Type B pancreatic cell (in vitro differentiated cells): Measurements from ENCODE around the gene DDHD1. TPM values are rescaled to one million over a fixed set of nuclear protein-coding genes. Genes with fewer than 3 reads are reported as not detected.
"Not testable (repeated sequence)": the region's sequence is repeated elsewhere in the genome, so short reads cannot be mapped to it uniquely, and the experiment has no call there.

Experiments
- DNase-seq: peaks from one replicate; pipeline ENCODE4 v3.0.0; 2021; ENCODE audit warnings: mixed read lengths; ENCODE audit not compliant: unreplicated experiment; ENCODE audit errors: extremely low spot score
- H3K27ac Mint-ChIP-seq: 2 replicates; pipeline ENCODE4 v1.8.0; 2021; ENCODE audit warnings: mild to moderate bottlenecking, mixed read lengths
- H3K27me3 Mint-ChIP-seq: 2 replicates; pipeline ENCODE4 v1.8.0; 2021; ENCODE audit warnings: mixed read lengths
- H3K36me3 Mint-ChIP-seq: 2 replicates; pipeline ENCODE4 v1.8.0; 2021; ENCODE audit warnings: mixed read lengths
- H3K4me1 Mint-ChIP-seq: one replicate; pipeline ENCODE4 v1.8.0; 2021; ENCODE audit warnings: mixed read lengths; ENCODE audit not compliant: unreplicated experiment
- H3K4me3 Mint-ChIP-seq: 2 replicates; pipeline ENCODE4 v1.8.0; 2021; ENCODE audit warnings: mild to moderate bottlenecking, mixed read lengths
- H3K9me3 Mint-ChIP-seq: 2 replicates; pipeline ENCODE4 v1.8.0; 2021; ENCODE audit warnings: mixed read lengths
- total RNA-seq: library from RNA; stranded (reverse); gene quantifications from 2 replicates; pipeline ENCODE4 v1.2.1, GENCODE V29; 2021; ENCODE audit warnings: low replicate concordance
- TF ChIP-seq, protein P1 (sequence below): fragments of 200-600 bp; sonication (generic); conservative IDR thresholded peaks from 2 replicates; pipeline ENCODE4 v1.5.0; 2021; ENCODE audit warnings: antibody characterized with exemption, mild to moderate bottlenecking

The DDHD1 gene
- total RNA-seq, 1 donor from 2014 or later = 19.1 TPM

DNA sequence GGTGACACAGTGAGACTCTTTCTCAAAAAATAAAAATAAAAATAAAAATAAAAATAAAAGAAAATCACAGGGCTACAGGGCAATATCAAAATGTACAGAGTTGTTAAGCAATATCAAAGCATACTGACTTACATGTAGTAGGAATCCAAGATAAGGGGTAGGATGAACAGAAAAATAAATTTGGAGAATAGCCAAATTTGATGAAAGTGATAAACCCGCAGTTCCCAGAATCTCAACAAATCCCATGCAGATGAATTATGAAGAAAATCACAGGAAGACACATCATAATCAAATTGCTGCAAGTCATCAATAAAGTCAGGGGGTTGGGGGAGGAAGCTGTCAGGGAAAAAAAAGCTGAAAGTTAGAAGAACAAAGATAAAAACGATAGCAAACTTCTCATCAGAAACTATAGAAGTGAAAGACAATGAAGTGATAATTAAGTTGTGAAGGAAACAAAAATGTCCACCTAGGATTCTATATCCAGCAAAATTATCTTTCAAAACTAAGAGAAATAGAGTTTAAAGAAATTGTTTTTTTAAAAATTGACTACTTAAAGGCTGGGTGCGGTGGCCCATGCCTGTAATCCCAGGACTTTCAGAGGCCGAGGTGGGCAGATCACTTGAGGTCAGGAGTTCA, 15.4 kb downstream of the DDHD1 start:
- no peak overlapping the region for H3K27ac Mint-ChIP-seq
- no peaks in the 10 kb centered on the region for H3K4me1 Mint-ChIP-seq
- peaks cover 7% of the 10 kb centered on the region for H3K9me3 Mint-ChIP-seq
- no peak overlapping the region for H3K4me3 Mint-ChIP-seq
- no peaks in the 10 kb centered on the region for H3K27me3 Mint-ChIP-seq
- H3K36me3 Mint-ChIP-seq = peaks cover 38% of the 10 kb centered on the region
- no peak for DNase-seq
- TF ChIP-seq, protein P1, sequence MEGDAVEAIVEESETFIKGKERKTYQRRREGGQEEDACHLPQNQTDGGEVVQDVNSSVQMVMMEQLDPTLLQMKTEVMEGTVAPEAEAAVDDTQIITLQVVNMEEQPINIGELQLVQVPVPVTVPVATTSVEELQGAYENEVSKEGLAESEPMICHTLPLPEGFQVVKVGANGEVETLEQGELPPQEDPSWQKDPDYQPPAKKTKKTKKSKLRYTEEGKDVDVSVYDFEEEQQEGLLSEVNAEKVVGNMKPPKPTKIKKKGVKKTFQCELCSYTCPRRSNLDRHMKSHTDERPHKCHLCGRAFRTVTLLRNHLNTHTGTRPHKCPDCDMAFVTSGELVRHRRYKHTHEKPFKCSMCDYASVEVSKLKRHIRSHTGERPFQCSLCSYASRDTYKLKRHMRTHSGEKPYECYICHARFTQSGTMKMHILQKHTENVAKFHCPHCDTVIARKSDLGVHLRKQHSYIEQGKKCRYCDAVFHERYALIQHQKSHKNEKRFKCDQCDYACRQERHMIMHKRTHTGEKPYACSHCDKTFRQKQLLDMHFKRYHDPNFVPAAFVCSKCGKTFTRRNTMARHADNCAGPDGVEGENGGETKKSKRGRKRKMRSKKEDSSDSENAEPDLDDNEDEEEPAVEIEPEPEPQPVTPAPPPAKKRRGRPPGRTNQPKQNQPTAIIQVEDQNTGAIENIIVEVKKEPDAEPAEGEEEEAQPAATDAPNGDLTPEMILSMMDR = no peak

DNA sequence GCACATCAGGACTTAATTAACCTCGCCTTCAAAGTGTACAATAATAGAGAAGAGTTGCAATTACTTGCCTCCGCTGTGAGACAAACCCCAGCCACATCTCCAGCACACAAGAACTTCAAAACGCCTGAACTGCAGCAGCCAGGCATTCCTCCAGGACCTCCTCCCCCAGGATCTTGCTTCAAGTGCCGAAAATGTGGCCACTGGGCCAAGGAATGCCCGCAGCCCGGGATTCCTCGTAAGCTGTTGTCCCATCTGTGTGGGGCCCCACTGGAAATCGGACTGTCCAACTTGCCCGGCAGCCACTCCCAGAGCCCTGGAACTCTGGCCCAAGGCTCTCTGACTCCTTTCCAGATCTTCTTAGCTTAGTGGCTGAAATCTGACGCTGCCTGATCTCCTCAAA, 22.6 kb downstream of the DDHD1 start:
- not testable (repeated sequence) for H3K27ac Mint-ChIP-seq, H3K9me3 Mint-ChIP-seq, DNase-seq, H3K27me3 Mint-ChIP-seq, H3K4me3 Mint-ChIP-seq, H3K4me1 Mint-ChIP-seq, H3K36me3 Mint-ChIP-seq

DNA sequence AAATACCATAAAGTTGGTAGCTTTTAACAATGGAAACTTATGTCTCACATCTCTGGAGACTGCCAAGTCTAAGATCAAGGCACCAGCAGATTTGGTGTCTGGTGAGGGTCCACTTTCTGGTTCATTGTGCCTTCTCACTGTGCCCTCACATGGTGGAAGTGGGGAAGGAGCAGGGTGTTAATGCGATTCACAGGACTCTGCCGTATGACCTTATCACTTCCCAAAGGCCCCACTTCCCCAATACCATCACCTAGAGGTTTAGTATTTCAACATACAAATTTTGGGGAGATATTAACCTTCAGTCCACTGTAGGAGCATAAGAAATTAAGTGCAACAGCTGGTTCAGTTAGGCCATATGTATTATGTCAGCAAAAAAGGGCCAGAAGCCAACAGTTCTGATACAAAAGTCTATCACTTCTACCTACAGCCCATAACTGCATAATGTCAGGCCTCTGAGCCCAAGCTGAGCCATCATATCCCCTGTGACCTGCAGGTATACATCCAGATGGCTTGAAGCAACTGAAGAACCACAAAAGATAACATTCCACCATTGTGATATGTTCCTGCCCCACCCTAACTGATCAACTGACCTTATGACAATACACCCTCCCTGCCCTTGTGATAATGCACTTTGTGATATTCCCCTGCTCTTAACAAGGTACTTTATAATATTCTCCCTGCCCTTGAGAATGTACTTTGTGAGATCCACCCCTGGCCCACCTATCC, 24.7 kb downstream of the DDHD1 start:
- Mint-ChIP-seq H3K27me3 (no peaks in the 10 kb centered on the region), H3K4me3 (no peak overlapping the region), H3K36me3 (no peaks in the 10 kb centered on the region), H3K27ac (no peak overlapping the region), H3K4me1 (no peaks in the 10 kb centered on the region), H3K9me3 (no peaks in the 10 kb centered on the region)
- no peak for DNase-seq
- TF ChIP-seq, protein P1 = no peak

DNA sequence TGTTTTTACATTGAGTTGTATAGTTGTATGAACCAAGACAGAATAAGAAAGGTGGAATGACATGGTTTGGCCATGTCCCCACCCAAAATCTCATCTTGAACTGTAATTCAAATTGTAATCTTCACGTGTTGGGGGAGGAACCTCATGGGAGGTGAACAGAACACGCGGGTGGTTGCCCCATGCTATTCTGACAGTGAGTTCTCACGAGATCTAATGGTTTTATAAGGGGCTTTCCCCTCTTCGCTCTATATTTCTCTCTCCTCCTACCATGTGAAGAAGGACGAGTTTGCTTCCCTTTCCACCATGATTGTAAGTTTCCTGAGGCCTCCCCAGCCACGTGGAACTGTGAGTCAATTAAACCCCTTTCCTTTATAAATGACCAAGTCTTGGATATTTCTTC, 25.3 kb downstream of the DDHD1 start:
- H3K27me3 Mint-ChIP-seq = no peaks in the 10 kb centered on the region
- no peaks in the 10 kb centered on the region for H3K4me1 Mint-ChIP-seq
- no peak overlapping the region for H3K4me3 Mint-ChIP-seq
- TF ChIP-seq, protein P1 = no peak
- no peak overlapping the region for H3K27ac Mint-ChIP-seq
- H3K36me3 Mint-ChIP-seq = no peaks in the 10 kb centered on the region
- DNase-seq = no peak
- no peaks in the 10 kb centered on the region for H3K9me3 Mint-ChIP-seq

DNA sequence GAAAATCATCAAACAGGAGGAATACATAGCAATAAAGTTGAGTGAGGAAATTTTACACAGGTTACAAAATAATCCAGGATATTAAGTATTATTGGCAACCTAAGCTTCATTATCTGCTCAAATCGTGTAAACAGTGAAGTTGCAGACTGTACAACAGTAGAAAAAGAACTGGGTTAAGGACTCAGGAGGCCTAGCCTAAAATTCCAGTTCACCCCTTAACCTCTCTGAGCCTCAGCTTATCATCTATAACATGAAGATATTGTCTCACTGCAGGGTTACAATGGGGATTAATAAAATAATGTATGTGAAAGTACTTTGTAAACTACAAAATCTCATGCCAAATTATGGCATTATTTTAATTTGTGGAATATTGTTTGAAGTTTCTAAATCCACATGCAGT, 26.0 kb downstream of the DDHD1 start:
- Mint-ChIP-seq H3K4me3 (no peak overlapping the region), H3K9me3 (no peaks in the 10 kb centered on the region), H3K4me1 (no peaks in the 10 kb centered on the region), H3K36me3 (no peaks in the 10 kb centered on the region), H3K27ac (no peak overlapping the region), H3K27me3 (no peaks in the 10 kb centered on the region)
- TF ChIP-seq, protein P1 = no peak
- DNase-seq = no peak

DNA sequence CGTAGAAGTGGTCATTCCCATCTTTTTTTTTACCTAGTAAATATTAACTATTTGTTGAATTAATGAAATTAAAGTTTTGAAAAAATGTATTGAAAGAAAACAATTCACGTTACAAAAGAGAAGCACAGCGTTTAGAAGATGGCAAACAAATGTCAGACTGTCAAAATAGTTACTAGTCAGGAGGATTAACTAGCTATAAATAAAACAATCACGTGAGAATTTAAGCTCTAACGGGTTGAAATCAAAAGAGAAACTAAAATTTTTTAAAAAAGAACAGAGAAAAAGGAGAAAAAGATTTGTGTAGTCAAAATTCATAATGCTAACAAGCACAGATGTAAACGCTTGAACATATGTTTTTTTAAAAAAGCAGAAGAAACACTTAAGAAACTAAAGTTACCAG, 26.4 kb downstream of the DDHD1 start:
- TF ChIP-seq, protein P1 = no peak
- no peaks in the 10 kb centered on the region for H3K9me3 Mint-ChIP-seq
- no peaks in the 10 kb centered on the region for H3K4me1 Mint-ChIP-seq
- no peaks in the 10 kb centered on the region for H3K27me3 Mint-ChIP-seq
- no peak overlapping the region for H3K4me3 Mint-ChIP-seq
- no peak for DNase-seq
- H3K27ac Mint-ChIP-seq = no peak overlapping the region
- no peaks in the 10 kb centered on the region for H3K36me3 Mint-ChIP-seq
